IMR-90 (cell line): Measurements from ENCODE around the gene SIPA1L3. TPM values are rescaled to one million over a fixed set of nuclear protein-coding genes. Genes with fewer than 3 reads are reported as not detected.

ENCODE experiments used
- ATAC-seq: fragments of 200-7000 bp; cut with Tn5 transposase; 2 replicates; pipeline ENCODE4 v1.9.1; 2020; ENCODE audit warnings: low read depth, mild to moderate bottlenecking, moderate library complexity
- BruUV-seq: library from RNA; stranded (reverse); fragments of 400-500 nt; replicated peaks from 2 replicates; lab custom pipeline; 2021; lab: Mats Ljungman, UMichigan
- CTCF ChIA-PET: fragments of 300-600 bp; formaldehyde crosslinking; extraction: SDS; loops from one replicate; lab custom pipeline; 2021; ENCODE audit warnings: antibody characterized with exemption; lab: Yijun Ruan, JAX
- POLR2A ChIA-PET: fragments of 300-600 bp; sonication (Branson Sonifier 250); formaldehyde crosslinking; loops from one replicate; lab custom pipeline; 2022; ENCODE audit warnings: antibody characterized with exemption; ENCODE audit not compliant: unreplicated experiment; lab: Charles Lee
- DNase-seq: peaks from one replicate; pipeline ENCODE4 v3.0.0; 2013
- H2AFZ ChIP-seq: replicated peaks from 2 replicates; pipeline ENCODE3; 2013; ENCODE audit warnings: low read length, mild to moderate bottlenecking; ENCODE audit not compliant: poor library complexity
- H2AK5ac ChIP-seq: 2 replicates; pipeline ENCODE4 v1.6.1; 2013; ENCODE audit warnings: low read depth, low read length, inconsistent platforms
- H2AK9ac ChIP-seq: replicated peaks from 2 replicates; pipeline ENCODE3; 2013; ENCODE audit warnings: mild to moderate bottlenecking, low read depth, low read length, moderate library complexity; ENCODE audit not compliant: poor library complexity
- H2BK120ac ChIP-seq: 2 replicates; pipeline ENCODE4 v1.6.1; 2013; ENCODE audit warnings: low read depth, low read length, inconsistent platforms
- H2BK15ac ChIP-seq: 3 replicates; pipeline ENCODE4 v1.6.1; 2013; ENCODE audit warnings: low read depth, low read length, inconsistent platforms
- H2BK20ac ChIP-seq: 2 replicates; pipeline ENCODE4 v1.6.1; 2013; ENCODE audit warnings: low read depth, mild to moderate bottlenecking, inconsistent platforms, low read length, moderate library complexity
- H2BK5ac ChIP-seq: 2 replicates; pipeline ENCODE4 v1.6.1; 2013; ENCODE audit warnings: mild to moderate bottlenecking, low read depth, low read length, inconsistent platforms; ENCODE audit not compliant: poor library complexity, severe bottlenecking
- H3K14ac ChIP-seq: replicated peaks from 2 replicates; pipeline ENCODE4 v1.6.1; 2013; ENCODE audit warnings: low read depth, low read length, inconsistent platforms
- H3K18ac ChIP-seq: 2 replicates; pipeline ENCODE4 v1.6.1; 2013; ENCODE audit warnings: low read depth, low read length, control low read depth
- H3K23ac ChIP-seq: 2 replicates; pipeline ENCODE4 v1.6.1; 2013; ENCODE audit warnings: low read depth, low read length, inconsistent platforms
- H3K27ac ChIP-seq: 2 replicates; pipeline ENCODE4 v1.5.1; 2013; ENCODE audit warnings: mild to moderate bottlenecking, control low read depth, low read length; ENCODE audit not compliant: insufficient read depth
- H3K27me3 ChIP-seq: 2 replicates; pipeline ENCODE4 v1.6.1; 2013; ENCODE audit warnings: low read length; ENCODE audit not compliant: control insufficient read depth, insufficient read depth
- H3K36me3 ChIP-seq: 2 replicates; pipeline ENCODE4 v1.6.1; 2013; ENCODE audit warnings: low read length, mixed read lengths; ENCODE audit not compliant: control insufficient read depth, insufficient read depth
- H3K4ac ChIP-seq: 2 replicates; pipeline ENCODE4 v1.6.1; 2013; ENCODE audit warnings: low read depth, low read length, inconsistent platforms
- H3K4me1 ChIP-seq: 2 replicates; pipeline ENCODE4 v1.6.1; 2013; ENCODE audit warnings: low read length, mixed read lengths; ENCODE audit not compliant: control insufficient read depth, insufficient read depth
- H3K4me2 ChIP-seq: 2 replicates; pipeline ENCODE4 v1.6.1; 2013; ENCODE audit warnings: low read depth, mild to moderate bottlenecking, control low read depth, low read length, moderate library complexity
- H3K4me3 ChIP-seq: 2 replicates; pipeline ENCODE4 v1.5.1; 2013; ENCODE audit warnings: low read depth, mild to moderate bottlenecking, control low read depth, low read length, moderate library complexity; ENCODE audit not compliant: insufficient read depth
- H3K56ac ChIP-seq: 2 replicates; pipeline ENCODE4 v1.6.1; 2013; ENCODE audit warnings: low read length, inconsistent platforms; ENCODE audit not compliant: insufficient read depth; ENCODE audit errors: extremely low read depth
- H3K79me1 ChIP-seq, 2 experiments: 2 replicates each; pipeline ENCODE4 v1.6.1; 2013; ENCODE audit warnings: low read length in 2 of 2, inconsistent platforms in 1 of 2, low read depth in 1 of 2
- H3K9ac ChIP-seq: 2 replicates; pipeline ENCODE4 v1.6.1; 2013; ENCODE audit warnings: low read depth, low read length, control low read depth
- H3K9me1 ChIP-seq: 2 replicates; pipeline ENCODE4 v1.6.1; 2013; ENCODE audit warnings: low read length, inconsistent platforms; ENCODE audit not compliant: insufficient read depth
- H3K9me3 ChIP-seq: 2 replicates; pipeline ENCODE4 v1.6.1; 2013; ENCODE audit warnings: low read length; ENCODE audit not compliant: control insufficient read depth, insufficient read depth
- H4K20me1 ChIP-seq: 2 replicates; pipeline ENCODE4 v1.6.1; 2013; ENCODE audit warnings: low read length, inconsistent platforms; ENCODE audit not compliant: insufficient read depth
- H4K5ac ChIP-seq: 2 replicates; pipeline ENCODE4 v1.6.1; 2013; ENCODE audit warnings: mild to moderate bottlenecking, low read depth, low read length, control low read depth
- H4K8ac ChIP-seq, 2 experiments: 2 replicates each; pipeline ENCODE4 v1.6.1; 2013; ENCODE audit warnings: low read depth in 2 of 2, low read length in 2 of 2, control low read depth in 1 of 2, inconsistent platforms in 1 of 2
- H4K91ac ChIP-seq: 2 replicates; pipeline ENCODE4 v1.6.1; 2013; ENCODE audit warnings: low read depth, low read length, inconsistent platforms; ENCODE audit not compliant: insufficient read depth
- BHLHE40 ChIP-seq: fragments of 150-350 bp; IDR thresholded peaks from 2 replicates; pipeline ENCODE4 v1.6.1; 2016; ENCODE audit warnings: mild to moderate bottlenecking, low read depth, low read length
- CHD1 ChIP-seq: IDR thresholded peaks from 2 replicates; pipeline ENCODE4 v1.6.1; 2012; ENCODE audit warnings: low read depth, low read length, improper control_type of control experiment
- ELK1 ChIP-seq: fragments of 150-350 bp; IDR thresholded peaks from 2 replicates; pipeline ENCODE4 v1.6.1; 2016; ENCODE audit warnings: low read depth, mild to moderate bottlenecking, low read length, moderate library complexity, borderline replicate concordance
- FOS ChIP-seq: fragments of 150-350 bp; IDR thresholded peaks from 2 replicates; pipeline ENCODE4 v1.6.1; 2016; ENCODE audit warnings: low read depth, low read length
- MXI1 ChIP-seq: IDR thresholded peaks from 2 replicates; pipeline ENCODE4 v1.6.1; 2012; ENCODE audit warnings: low read depth, mild to moderate bottlenecking, low read length, moderate library complexity, borderline replicate concordance
- NFE2L2 ChIP-seq: fragments of 150-350 bp; IDR thresholded peaks from 2 replicates; pipeline ENCODE4 v1.6.1; 2016; ENCODE audit warnings: low read depth, mild to moderate bottlenecking, low read length
- POLR2A ChIP-seq: IDR thresholded peaks from 2 replicates; pipeline ENCODE4 v1.6.1; 2012; ENCODE audit warnings: mild to moderate bottlenecking, low read depth, low read length
- RCOR1 ChIP-seq: IDR thresholded peaks from 2 replicates; pipeline ENCODE4 v1.6.1; 2012; ENCODE audit warnings: mild to moderate bottlenecking, low read length, improper control_type of control experiment; ENCODE audit not compliant: insufficient replicate concordance
- SMC3 ChIP-seq: fragments of 150-350 bp; IDR thresholded peaks from 2 replicates; pipeline ENCODE4 v1.6.1; 2016; ENCODE audit warnings: low read depth, mild to moderate bottlenecking, antibody characterized with exemption, low read length, moderate library complexity
- USF2 ChIP-seq: fragments of 150-350 bp; IDR thresholded peaks from 2 replicates; pipeline ENCODE4 v1.6.1; 2017; ENCODE audit warnings: mild to moderate bottlenecking, antibody characterized with exemption, low read length, low read depth
- WGBS, 2 experiments: methylation state at CpG; one replicate each; pipeline versions ENCODE4 v1.1.5 to v1.1.7; 2013; ENCODE audit warnings: missing lambda C conversion rate in 2 of 2; ENCODE audit not compliant: insufficient read length in 1 of 2; ENCODE audit errors: extremely low coverage in 2 of 2; 5-methylcytosine and 5-hydroxymethylcytosine counted together
- dilution Hi-C: fragments of 300-500 bp; cut with HindIII; formaldehyde crosslinking; loops from one replicate; pipeline ENCODE4 v1.14.3; 2018; ENCODE audit warnings: low sequenced_read_pairs; ENCODE audit not compliant: unreplicated experiment
- in situ Hi-C: fragments of 300-500 bp; cut with MboI; formaldehyde crosslinking; loops from 3 replicates; pipeline ENCODE4 v1.14.3; 2019; ENCODE audit warnings: low sequenced_read_pairs, inconsistent platforms, mixed read lengths
- intact Hi-C: fragments of 100-400 bp; cut with micrococcal nuclease; formaldehyde crosslinking; loops from 2 replicates; pipeline ENCODE4 v1.10.0; 2022
- polyA plus RNA-seq, 3 experiments: library from polyadenylated mRNA; depleted of rRNA; stranded (reverse); fragments of >200 nt; gene quantifications; 2 replicates each; pipeline ENCODE4 v1.2.3, GENCODE V29; 2012; ENCODE audit warnings: low replicate concordance in 1 of 3
- total RNA-seq: library from RNA; depleted of rRNA; stranded (reverse); fragments of >200 nt; gene quantifications from 2 replicates; pipeline ENCODE4 v1.2.3, GENCODE V29; 2012

The SIPA1L3 gene
- total and polyA plus RNA-seq, 2 of the 4 experiments (the other 2 are of a cell fraction), result 4.1 to 9.4 TPM

- in situ Hi-C loops (no loop called here), dilution Hi-C loops (no loop called here), intact Hi-C loops (no loop called here)
- H3K27ac ChIP-seq, result peak overlapping the region; percentile 59
- no peaks in the 10 kb centered on the region for H3K9me3 ChIP-seq
- H2BK15ac ChIP-seq, result peak overlapping the region; percentile 50; the same call in 1 of the 3 replicates
- H3K36me3 ChIP-seq, result no peaks in the 10 kb centered on the region
- peak overlapping the region in 1 of 2 experiments; percentile 99; a peak in 3 of 4 replicates for H4K8ac ChIP-seq
- peak overlapping the region; percentile 63 for H2AK9ac ChIP-seq
- no CpG with 5 or more reads among the region's 3 CpGs for WGBS, 2 experiments
- no peak overlapping the region for H3K4me3 ChIP-seq
- H3K23ac ChIP-seq, result peak overlapping the region; percentile 84; the same call in 1 of the 2 replicates
- peaks cover 18 to 85% of the 10 kb centered on the region in 2 experiments for H3K79me1 ChIP-seq
- BruUV-seq, result no TSS peak
- H4K20me1 ChIP-seq, result no peaks in the 10 kb centered on the region
- peak overlapping the region; percentile 95 for H4K91ac ChIP-seq
- H2AK5ac ChIP-seq, result peak overlapping the region; percentile 65; the same call in 1 of the 2 replicates
- peaks cover 10% of the 10 kb centered on the region for H3K4me1 ChIP-seq
- no peak overlapping the region for H3K4me2 ChIP-seq
- peak overlapping the region; percentile 17; the same call in 1 of the 2 replicates for H3K18ac ChIP-seq
- peak overlapping the region; percentile 100 for H3K4ac ChIP-seq
- H2BK20ac ChIP-seq, result peak overlapping the region; percentile 90
- no peak overlapping the region for H3K9ac ChIP-seq
- no peaks in the 10 kb centered on the region for H3K27me3 ChIP-seq
- peaks cover 13% of the 10 kb centered on the region; the same call in 1 of the 2 replicates for H3K9me1 ChIP-seq
- peak overlapping the region; percentile 99 for H2BK120ac ChIP-seq
- H3K56ac ChIP-seq, result peak overlapping the region; percentile 48
- peak; percentile 97 for DNase-seq
- TF ChIP-seq BHLHE40 (peak; percentile 32), RCOR1 (no peak), SMC3 (no peak), MXI1 (no peak), FOS (peak; percentile 92), USF2 (no peak; the same call in 1 of the 2 replicates), POLR2A (no peak; the same call in 1 of the 2 replicates), ELK1 (no peak), NFE2L2 (0 out of 2 replicates have a peak, but pooled peaks have one; percentile 21), CHD1 (no peak; the same call in 1 of the 2 replicates)
- ChIA-PET CTCF (no interaction called here), POLR2A (interaction anchor here (0.6 kb wide), 1 partner anchor 149 kb away, joined by 4 read pairs; no protein-coding TSS in a partner anchor)
- H3K14ac ChIP-seq, result peak overlapping the region; percentile 93
- H4K5ac ChIP-seq, result peak overlapping the region; percentile 31; the same call in 1 of the 2 replicates
- no peak overlapping the region for H2AFZ ChIP-seq
- H2BK5ac ChIP-seq, result peak overlapping the region; percentile 97
- peak; percentile 59 for ATAC-seq
Measured at GRCh38 chr19:37997911-37998344, 90.9 kb downstream of the SIPA1L3 start.
